GM12891 (cell line): ENCODE data around the gene ADAMTS18.

Experiments
- PAX5 ChIP-seq: IDR thresholded peaks from 2 replicates; pipeline ENCODE4 v1.6.1; 2011; ENCODE audit warnings: low read length, moderate library complexity, mild to moderate bottlenecking; ENCODE audit not compliant: insufficient read depth, severe bottlenecking
- POLR2A ChIP-seq: IDR thresholded peaks from 2 replicates; pipeline ENCODE4 v1.6.1; 2011; ENCODE audit warnings: low read depth, low read length, control low read depth
- POLR2AphosphoS5 ChIP-seq: IDR thresholded peaks from 2 replicates; pipeline ENCODE4 v1.6.1; 2011; ENCODE audit warnings: low read depth, low read length, control low read depth
- TAF1 ChIP-seq: IDR thresholded peaks from 2 replicates; pipeline ENCODE4 v1.6.1; 2011; ENCODE audit warnings: low read depth, low read length, control low read depth

DNA sequence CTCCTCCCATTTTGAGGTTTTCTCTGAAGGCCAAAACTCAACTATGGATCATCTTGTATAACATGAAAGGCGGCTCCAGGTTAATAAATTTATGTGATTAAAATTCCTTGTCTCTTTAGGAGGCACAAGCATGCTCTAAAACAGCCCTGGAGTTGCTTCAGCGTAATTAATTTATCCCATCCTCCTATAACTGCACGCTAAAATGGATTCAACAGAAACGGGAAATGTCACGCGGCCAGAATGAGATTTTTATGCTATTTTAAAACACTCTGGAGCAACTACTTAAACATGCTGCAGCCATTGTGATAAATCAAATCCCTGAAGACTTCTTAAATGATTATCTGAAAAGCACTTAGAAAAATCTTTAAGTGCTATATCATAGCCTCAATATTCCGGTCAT is 106.6 kb downstream of the ADAMTS18 start:
- TF ChIP-seq POLR2AphosphoS5 (no peak), POLR2A (no peak), TAF1 (no peak), PAX5 (no peak)
